ENCODE results near the gene FHIT. TPM values are rescaled to one million over a fixed set of nuclear protein-coding genes. Genes with fewer than 3 reads are reported as not detected.

Gene FHIT
- total RNA-seq, 2 experiments from 2014 or later, result 7.6 to 7.9 TPM

DNA sequence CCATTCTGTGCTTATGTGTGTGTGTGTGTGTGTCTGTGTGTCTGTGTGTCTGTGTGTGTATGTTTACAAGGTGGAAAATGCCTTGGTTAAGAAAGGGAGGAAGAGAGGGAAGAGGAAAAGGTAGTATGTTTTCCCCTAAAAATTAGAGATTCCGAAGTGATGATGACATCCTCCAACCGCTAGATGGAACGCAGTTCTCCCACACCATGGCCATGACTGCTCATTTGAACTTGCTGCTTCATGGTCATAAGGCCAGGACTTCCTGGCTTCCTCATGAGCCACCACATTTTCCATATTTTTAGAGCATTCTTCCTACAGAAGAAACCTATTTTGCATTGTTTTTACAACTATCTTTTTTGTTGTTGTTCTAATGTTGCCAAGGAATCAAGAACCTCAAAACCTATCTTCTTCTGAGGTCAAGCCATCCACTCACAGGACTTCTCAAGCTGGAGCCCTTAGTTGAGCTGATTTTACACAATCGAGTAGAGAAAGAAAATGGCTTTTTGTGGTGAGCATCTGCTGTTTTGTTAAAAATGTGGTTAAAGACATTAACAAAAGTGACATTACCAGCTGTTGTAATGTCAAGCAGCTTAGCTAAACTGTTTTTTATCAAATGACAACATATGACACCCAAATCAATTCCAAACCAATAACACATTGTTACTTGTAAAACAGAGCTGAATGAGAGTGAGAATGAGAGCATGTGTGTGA is 1091.0 kb downstream of the FHIT start:
- no peak overlapping the region for H3K27ac Mint-ChIP-seq
- no peaks in the 10 kb centered on the region for H3K27me3 Mint-ChIP-seq
- H3K36me3 Mint-ChIP-seq (ENCODE audit: low read depth), result no peaks in the 10 kb centered on the region
- H3K4me3 Mint-ChIP-seq, result no peak overlapping the region
- H3K4me1 Mint-ChIP-seq (ENCODE audit: low read depth), result peaks cover 4% of the 10 kb centered on the region
- intact Hi-C loops (cut with micrococcal nuclease), result no loop called here
- ATAC-seq (no peak), DNase-seq (no peak)
- CTCF ChIA-PET, result no interaction called here
- no peak for TF ChIP-seq CTCF (IDR thresholded peaks at IDR 0.05)
- POLR2A ChIA-PET, result no interaction called here
- no peaks in the 10 kb centered on the region for H3K9me3 Mint-ChIP-seq

GRCh38 chr3:60158035-60158434 is 1093.2 kb downstream of the FHIT start:
- Mint-ChIP-seq H3K4me1 (ENCODE audit: low read depth) (peaks cover 4% of the 10 kb centered on the region), H3K36me3 (ENCODE audit: low read depth) (no peaks in the 10 kb centered on the region), H3K27me3 (no peaks in the 10 kb centered on the region), H3K4me3 (no peak overlapping the region), H3K9me3 (no peaks in the 10 kb centered on the region), H3K27ac (no peak overlapping the region)
- ChIA-PET POLR2A (interaction anchor here (0.6 kb wide), 1 partner anchor 301 kb away, joined by 5 read pairs; no protein-coding TSS in a partner anchor), CTCF (no interaction called here)
- no peak for TF ChIP-seq CTCF (IDR thresholded peaks at IDR 0.05)
- DNase-seq, result no peak
- ATAC-seq, result no peak
- intact Hi-C loops (cut with micrococcal nuclease), result no loop called here

DNA sequence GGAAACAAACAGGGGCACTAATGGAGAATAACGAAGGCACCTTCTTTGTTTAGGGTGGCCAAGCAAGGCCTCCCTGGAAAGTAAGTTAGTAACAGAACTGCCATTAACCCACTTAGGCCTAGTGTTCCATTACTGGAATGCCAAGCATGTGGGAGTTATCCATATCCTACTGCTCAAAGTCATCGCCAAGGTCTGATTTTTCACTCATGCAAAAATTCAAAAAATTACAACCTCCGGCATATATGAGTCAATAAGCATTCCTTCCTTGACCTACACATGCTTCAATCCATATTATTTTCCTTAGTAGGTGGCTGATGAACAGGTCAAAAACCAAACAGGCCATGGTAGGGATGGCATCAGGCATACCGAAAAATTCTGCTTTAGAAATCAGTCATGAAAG is 1097.2 kb downstream of the FHIT start:
- POLR2A ChIA-PET, result no interaction called here

DNA sequence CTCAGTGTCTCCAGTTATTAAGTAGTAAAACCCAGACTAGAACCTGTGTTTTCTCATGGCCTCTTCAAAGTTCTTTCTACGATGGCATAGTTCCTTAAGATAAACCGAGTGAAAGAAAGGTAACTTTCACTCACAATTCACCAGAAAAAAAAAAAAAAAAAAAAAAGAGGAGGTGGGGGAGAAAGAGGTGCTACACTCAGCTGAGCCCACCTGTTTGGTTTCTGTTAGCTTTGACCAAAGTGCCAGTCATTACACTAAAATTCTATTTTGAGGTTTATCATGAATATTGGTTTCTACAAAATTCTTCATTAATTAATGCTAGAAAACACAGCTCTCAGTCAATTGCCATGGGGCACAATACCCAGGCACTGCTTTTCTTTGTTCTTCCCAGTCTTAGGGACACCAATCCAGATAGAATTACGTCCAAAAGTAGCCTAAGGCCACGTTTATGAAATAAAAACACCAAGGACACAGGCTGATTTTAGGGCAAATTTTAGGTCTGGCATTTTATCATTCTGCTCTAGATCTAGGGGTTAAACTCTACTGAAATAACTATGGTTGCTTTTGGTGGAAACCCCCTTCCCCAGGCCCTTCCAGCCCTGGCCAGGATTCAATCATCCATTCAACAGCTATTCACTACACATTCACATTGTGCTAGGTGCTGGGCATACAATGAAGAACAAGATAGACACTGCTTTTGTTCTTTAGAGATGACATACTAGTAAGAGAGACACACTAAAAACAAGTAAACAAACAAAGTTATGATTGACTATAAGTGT is 1097.8 kb downstream of the FHIT start:
- no peaks in the 10 kb centered on the region for H3K9me3 Mint-ChIP-seq
- DNase-seq (no peak), ATAC-seq (no peak)
- H3K27ac Mint-ChIP-seq, result no peak overlapping the region
- ChIA-PET POLR2A (no interaction called here), CTCF (no interaction called here)
- H3K4me3 Mint-ChIP-seq, result no peak overlapping the region
- intact Hi-C loops (cut with micrococcal nuclease), result no loop called here
- H3K27me3 Mint-ChIP-seq, result no peaks in the 10 kb centered on the region
- TF ChIP-seq CTCF (IDR thresholded peaks at IDR 0.05), result no peak
- no peaks in the 10 kb centered on the region for H3K4me1 Mint-ChIP-seq (ENCODE audit: low read depth)
- no peaks in the 10 kb centered on the region for H3K36me3 Mint-ChIP-seq (ENCODE audit: low read depth)

More for the DNA sequence above, 1097.2 kb downstream of the FHIT start:
- CTCF ChIA-PET, result no interaction called here
- Mint-ChIP-seq H3K4me3 (no peak overlapping the region), H3K27me3 (no peaks in the 10 kb centered on the region), H3K27ac (no peak overlapping the region), H3K9me3 (no peaks in the 10 kb centered on the region), H3K36me3 (ENCODE audit: low read depth) (no peaks in the 10 kb centered on the region), H3K4me1 (ENCODE audit: low read depth) (no peaks in the 10 kb centered on the region)
- ATAC-seq, result no peak
- no peak for TF ChIP-seq CTCF (IDR thresholded peaks at IDR 0.05)
- no peak for DNase-seq
- intact Hi-C loops (cut with micrococcal nuclease), result no loop called here

DNA sequence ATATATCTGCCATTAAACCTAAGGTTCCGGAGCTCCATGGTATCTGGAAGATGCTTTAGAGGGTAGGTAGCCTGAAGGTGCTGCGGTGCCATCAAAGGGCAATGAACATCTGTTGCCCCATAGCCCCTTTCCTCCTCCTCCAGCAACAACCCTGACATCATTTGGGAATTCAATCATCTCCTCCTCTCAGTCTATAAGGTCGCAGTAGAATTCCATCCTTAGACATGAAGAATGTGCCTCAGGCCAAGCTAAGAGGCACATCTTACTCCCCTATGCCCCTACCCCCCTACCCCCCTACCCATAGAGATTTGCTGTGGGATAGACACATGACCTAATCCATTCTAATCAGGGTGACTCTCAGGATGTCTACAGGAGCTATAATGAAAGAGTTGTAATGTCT is 1101.8 kb downstream of the FHIT start:
- POLR2A ChIA-PET, result no interaction called here
- Mint-ChIP-seq H3K27ac (no peak overlapping the region), H3K9me3 (no peaks in the 10 kb centered on the region), H3K4me1 (ENCODE audit: low read depth) (no peaks in the 10 kb centered on the region), H3K27me3 (no peaks in the 10 kb centered on the region), H3K36me3 (ENCODE audit: low read depth) (no peaks in the 10 kb centered on the region), H3K4me3 (no peak overlapping the region)
- DNase-seq, result no peak
- ATAC-seq, result no peak
- TF ChIP-seq CTCF (IDR thresholded peaks at IDR 0.05), result no peak
- intact Hi-C loops (cut with micrococcal nuclease), result no loop called here
- CTCF ChIA-PET, result interaction anchor here (0.8 kb wide), 1 partner anchor 25 kb away, joined by 3 read pairs; no protein-coding TSS in a partner anchor

Measured in activated CD8-positive, alpha-beta T cell treated with anti-CD3 and anti-CD28 coated beads for 36 hours (primary cell).